TTC549 (cell line): ENCODE data around the gene TAS2R1.

ENCODE experiments used
- FAIRE-seq: peaks from 2 replicates; lab custom pipeline; 2012; peaks lifted over from hg19 to GRCh38; lab: Jason Lieb, UNC

The TAS2R1 gene

GRCh38 chr5:9587135-9587534 lies 43.0 kb downstream of the TAS2R1 start:
- no peak for FAIRE-seq

GRCh38 chr5:9582406-9582805 lies 47.7 kb downstream of the TAS2R1 start:
- FAIRE-seq: no peak
